ENCODE data around the gene GTPBP10.

Gene GTPBP10

DNA sequence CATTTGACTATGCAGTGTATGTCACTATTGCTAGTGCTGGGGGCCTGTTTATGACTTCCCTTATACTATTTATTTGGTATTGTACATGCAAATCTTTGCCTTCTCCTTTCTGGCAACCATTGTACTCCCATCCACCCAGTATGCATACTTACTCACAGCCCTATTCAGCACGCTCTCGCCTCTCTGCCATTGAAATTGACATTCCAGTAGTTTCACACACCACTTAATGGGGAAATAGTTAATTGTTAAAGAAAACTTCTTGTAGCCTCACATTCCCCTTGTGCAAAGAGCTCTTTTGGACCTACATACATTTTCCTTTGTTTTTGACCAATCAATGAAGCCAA lies 66.6 kb downstream of the GTPBP10 start:
- no peaks in the 10 kb centered on the region for H4K20me1 ChIP-seq
- no peak for TF ChIP-seq Cebpa-rat (IDR thresholded peaks at IDR 0.05)
- H3K36me3 ChIP-seq = peaks cover 12% of the 10 kb centered on the region; the same call in 1 of the 2 replicates
- H3K9ac ChIP-seq = no peak overlapping the region
- H3K4me1 ChIP-seq = no peaks in the 10 kb centered on the region
- H3K27me3 ChIP-seq = no peaks in the 10 kb centered on the region
- no peaks in the 10 kb centered on the region for H3K9me3 ChIP-seq
- no peak overlapping the region for H3K4me2 ChIP-seq
- H3K27ac ChIP-seq = no peak overlapping the region
- H3K4me3 ChIP-seq = no peak overlapping the region

DNA sequence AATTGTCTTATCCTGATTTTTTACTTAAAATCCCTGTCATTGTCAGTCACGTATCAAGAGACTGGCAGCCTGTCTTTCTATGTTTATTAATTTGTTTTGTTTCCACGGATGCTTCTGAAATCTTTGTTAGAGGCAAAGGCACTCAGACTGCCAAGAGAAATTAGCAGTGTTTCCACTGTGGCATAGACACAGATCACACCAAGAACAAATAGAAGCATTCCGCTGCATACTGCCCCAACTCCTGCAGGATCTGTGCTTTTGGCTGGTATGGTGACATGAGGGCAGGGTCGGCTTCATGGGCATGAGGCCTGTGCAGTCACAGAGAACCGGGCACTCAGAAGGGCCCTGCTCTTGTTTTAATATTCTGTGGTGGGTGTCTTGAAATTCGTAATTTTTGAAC lies 75.1 kb downstream of the GTPBP10 start:
- H3K9ac ChIP-seq = no peak overlapping the region
- H3K36me3 ChIP-seq = no peaks in the 10 kb centered on the region
- H3K9me3 ChIP-seq = no peaks in the 10 kb centered on the region
- H3K27me3 ChIP-seq = no peaks in the 10 kb centered on the region
- H3K4me3 ChIP-seq = no peak overlapping the region
- no peak overlapping the region for H3K27ac ChIP-seq
- H3K4me2 ChIP-seq = no peak overlapping the region
- H3K4me1 ChIP-seq = no peaks in the 10 kb centered on the region
- H4K20me1 ChIP-seq = no peaks in the 10 kb centered on the region
- TF ChIP-seq Cebpa-rat (IDR thresholded peaks at IDR 0.05) = no peak

DNA sequence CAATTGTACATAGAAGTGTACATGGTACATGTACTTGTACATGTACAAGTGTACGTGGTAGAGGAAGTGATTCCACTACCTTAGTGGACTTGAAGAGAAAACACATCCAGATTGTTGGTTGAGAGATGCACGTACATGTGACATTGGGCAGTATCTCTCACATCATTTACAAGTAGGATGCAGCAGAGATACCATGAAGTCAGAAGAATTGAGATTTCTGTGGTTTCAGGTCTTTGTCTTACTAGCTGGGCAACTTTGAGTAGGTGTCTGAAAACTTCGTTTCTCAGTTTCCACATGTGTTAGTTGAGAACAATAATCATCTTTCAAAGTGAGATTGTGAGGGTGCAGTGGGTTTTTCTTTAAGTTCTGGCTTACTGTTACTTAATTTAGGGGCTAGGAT lies 78.2 kb downstream of the GTPBP10 start:
- no peak overlapping the region for H3K27ac ChIP-seq

DNA sequence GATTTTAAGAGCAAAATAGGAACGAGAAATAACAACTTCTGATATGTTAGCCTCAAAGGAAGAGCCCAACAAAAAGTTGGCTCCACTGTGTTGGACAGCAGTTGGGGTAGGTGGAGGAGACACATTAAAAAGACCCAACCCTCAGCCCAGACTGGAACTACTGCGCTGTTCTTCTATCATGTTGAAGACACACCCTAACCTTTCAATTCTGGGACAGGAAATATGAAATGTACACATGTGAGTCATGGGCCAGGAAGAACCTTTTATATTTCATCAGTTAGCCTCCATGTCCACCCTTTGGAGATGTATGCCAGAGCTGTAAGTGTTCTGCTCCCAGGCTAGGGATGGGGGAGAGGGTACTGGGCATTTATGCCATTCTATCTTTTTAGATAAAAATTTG lies 78.9 kb downstream of the GTPBP10 start:
- Histone ChIP-seq H3K9me3 (no peaks in the 10 kb centered on the region), H3K4me2 (no peak overlapping the region), H3K9ac (no peak overlapping the region), H4K20me1 (no peaks in the 10 kb centered on the region), H3K27ac (no peak overlapping the region), H3K27me3 (no peaks in the 10 kb centered on the region), H3K36me3 (no peaks in the 10 kb centered on the region), H3K4me1 (no peaks in the 10 kb centered on the region), H3K4me3 (no peak overlapping the region)
- TF ChIP-seq Cebpa-rat (IDR thresholded peaks at IDR 0.05) = no peak

More for the DNA sequence above, 78.2 kb downstream of the GTPBP10 start:
- Histone ChIP-seq H3K4me1 (no peaks in the 10 kb centered on the region), H3K4me2 (no peak overlapping the region), H3K36me3 (no peaks in the 10 kb centered on the region), H3K9me3 (no peaks in the 10 kb centered on the region), H3K9ac (no peak overlapping the region), H4K20me1 (no peaks in the 10 kb centered on the region), H3K4me3 (no peak overlapping the region), H3K27me3 (no peaks in the 10 kb centered on the region)
- no peak for TF ChIP-seq Cebpa-rat (IDR thresholded peaks at IDR 0.05)

DNA sequence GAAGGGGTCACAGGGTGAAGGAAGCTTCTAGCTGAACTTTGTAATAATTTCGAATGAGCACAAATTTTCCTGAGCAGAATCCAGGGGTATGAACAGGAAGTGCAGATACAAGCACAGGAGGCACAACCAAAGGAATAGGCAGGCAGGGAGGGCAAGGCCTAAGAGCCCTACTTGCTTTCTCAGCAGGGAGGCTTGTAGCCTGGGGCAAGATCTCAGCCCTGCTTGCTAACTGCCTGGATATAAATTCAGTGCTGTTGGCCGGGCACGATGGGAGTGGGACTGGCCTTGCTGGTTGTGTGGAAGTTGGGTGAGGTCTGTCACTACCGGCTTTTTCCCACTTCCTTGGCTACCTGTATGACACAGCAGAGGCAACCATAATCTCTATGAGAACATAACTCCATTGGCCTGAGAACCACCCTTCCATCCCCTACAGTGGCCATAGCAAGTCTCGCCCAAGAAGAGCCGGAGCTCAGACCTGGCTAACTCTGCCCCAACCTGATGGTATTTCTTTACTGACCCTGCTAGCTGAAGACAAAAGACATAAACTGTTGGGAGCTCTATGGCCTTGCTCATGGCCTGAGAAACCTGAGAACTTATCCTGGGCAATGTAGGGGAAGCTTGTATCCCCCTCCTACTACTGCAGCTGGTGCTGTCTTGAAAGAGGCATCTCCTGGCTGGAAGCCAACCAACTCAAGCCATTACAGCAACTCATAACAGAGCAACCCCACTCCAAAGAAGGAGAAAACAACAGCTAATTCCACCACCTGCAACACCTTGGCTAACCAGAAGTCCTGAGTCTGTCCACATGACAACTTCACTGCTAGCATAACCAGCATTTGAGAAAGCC lies 84.3 kb downstream of the GTPBP10 start:
- TF ChIP-seq Cebpa-rat (IDR thresholded peaks at IDR 0.05) = no peak
- no peak overlapping the region for H3K27ac ChIP-seq

DNA sequence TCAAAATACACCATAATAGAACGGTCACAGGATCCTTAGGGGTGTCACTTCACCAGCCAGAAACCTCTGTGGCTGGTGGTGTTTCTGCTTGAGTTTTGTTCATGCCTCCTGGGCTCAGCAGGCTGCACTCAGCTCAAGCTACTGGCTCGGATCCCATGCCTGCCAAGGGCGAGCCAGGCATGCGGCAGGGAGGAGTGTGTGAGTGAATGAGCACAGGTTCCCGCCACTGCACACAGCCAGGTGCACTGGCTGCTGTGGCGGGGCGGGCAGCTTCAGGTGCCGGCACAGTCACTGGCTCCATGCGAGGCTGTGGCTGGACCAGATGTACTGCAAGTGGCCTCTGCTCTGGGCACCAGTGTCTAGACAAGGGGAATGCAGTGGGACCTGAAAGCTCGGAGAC lies 86.2 kb downstream of the GTPBP10 start:
- TF ChIP-seq Cebpa-rat (IDR thresholded peaks at IDR 0.05) = no peak
- H3K27ac ChIP-seq = no peak overlapping the region
- no peak overlapping the region for H3K4me2 ChIP-seq
- H3K4me1 ChIP-seq = no peaks in the 10 kb centered on the region
- H3K4me3 ChIP-seq = no peak overlapping the region
- no peaks in the 10 kb centered on the region for H3K27me3 ChIP-seq
- H3K9me3 ChIP-seq = peaks cover 26% of the 10 kb centered on the region
- H3K36me3 ChIP-seq = no peaks in the 10 kb centered on the region
- no peaks in the 10 kb centered on the region for H4K20me1 ChIP-seq
- H3K9ac ChIP-seq = no peak overlapping the region

More for the DNA sequence above, 84.3 kb downstream of the GTPBP10 start:
- no peak overlapping the region for H3K4me3 ChIP-seq
- H3K36me3 ChIP-seq = no peaks in the 10 kb centered on the region
- H3K4me1 ChIP-seq = no peaks in the 10 kb centered on the region
- no peaks in the 10 kb centered on the region for H3K27me3 ChIP-seq
- H4K20me1 ChIP-seq = no peaks in the 10 kb centered on the region
- no peak overlapping the region for H3K9ac ChIP-seq
- peaks cover 21% of the 10 kb centered on the region for H3K9me3 ChIP-seq
- H3K4me2 ChIP-seq = no peak overlapping the region

DNA sequence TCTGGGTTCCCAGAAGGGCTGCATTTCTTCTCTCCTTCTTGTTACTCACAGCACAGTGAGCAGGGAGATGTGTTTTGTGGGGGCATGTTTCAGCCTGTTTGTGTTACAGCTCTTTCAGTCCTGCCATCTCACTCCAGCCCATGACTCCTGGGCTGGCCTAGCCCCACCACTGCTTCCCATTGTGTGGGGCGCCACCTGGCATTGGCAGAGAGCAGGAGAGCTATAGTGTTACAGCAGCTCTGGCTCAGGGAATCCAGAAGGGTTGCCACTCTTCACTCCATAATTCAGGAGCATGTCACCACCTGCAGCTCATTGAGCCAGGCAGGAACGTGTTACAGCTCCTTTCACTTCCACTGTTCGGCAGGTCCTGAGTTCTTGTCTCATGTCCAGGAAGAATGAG lies 86.7 kb downstream of the GTPBP10 start:
- Histone ChIP-seq H3K27me3 (no peaks in the 10 kb centered on the region), H4K20me1 (no peaks in the 10 kb centered on the region), H3K27ac (no peak overlapping the region), H3K9me3 (peaks cover 30% of the 10 kb centered on the region), H3K36me3 (no peaks in the 10 kb centered on the region), H3K9ac (no peak overlapping the region), H3K4me1 (no peaks in the 10 kb centered on the region), H3K4me3 (no peak overlapping the region), H3K4me2 (no peak overlapping the region)
- no peak for TF ChIP-seq Cebpa-rat (IDR thresholded peaks at IDR 0.05)

Measured in BLaER1 (cell line).